NCI-H146 treated with DMSO at 0.1 percent for 48 hours (cell line): ENCODE measurements around the gene RELCH.

Source experiments
- DNase-seq: peaks from one replicate; lab custom pipeline; 2025; ENCODE audit not compliant: unreplicated experiment; lab: John Stamatoyannopoulos, UW

RELCH gene

DNA sequence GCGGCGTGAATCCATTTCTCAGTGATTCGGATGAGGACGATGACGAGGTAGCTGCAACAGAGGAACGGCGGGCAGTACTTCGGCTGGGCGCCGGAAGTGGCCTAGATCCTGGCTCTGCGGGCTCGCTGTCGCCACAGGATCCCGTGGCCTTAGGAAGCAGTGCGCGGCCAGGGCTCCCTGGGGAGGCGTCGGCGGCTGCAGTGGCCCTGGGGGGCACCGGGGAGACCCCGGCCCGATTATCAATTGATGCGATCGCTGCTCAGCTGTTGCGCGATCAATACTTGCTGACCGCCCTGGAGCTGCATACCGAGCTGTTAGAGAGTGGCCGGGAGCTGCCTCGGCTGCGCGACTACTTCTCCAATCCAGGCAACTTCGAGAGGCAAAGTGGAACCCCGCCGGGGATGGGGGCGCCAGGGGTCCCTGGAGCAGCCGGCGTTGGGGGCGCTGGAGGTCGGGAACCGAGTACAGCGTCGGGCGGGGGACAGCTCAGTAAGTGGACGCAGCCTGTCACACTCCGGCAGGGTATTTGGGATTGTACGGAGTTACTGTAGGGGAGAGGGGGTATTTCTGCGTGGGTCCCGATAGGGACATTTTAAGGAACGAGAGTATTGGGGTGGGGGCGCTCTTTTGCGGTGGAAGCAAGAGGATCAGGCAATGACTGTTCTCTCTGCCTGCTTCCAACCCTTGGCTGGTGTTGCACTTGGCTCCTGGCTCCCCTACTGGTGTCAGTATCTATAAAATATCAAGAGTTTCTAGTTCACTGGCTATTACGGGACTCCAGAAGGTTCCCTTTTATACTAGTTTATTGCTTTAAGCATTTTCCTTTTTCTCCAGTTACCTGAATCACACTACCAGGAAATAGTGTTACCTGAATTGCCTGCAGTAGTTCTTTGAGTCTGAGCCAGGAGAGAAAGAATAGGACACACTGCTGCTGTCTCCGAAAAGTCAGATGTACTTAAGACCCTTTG is 772 bp downstream of the RELCH start:
- DNase-seq, result peak; percentile 75

GRCh38 chr18:62189208-62189607 is 2.2 kb downstream of the RELCH start:
- no peak for DNase-seq

- DNase-seq, result no peak
Observed at GRCh38 chr18:62196079-62196478, 9.0 kb downstream of the RELCH start.

DNA sequence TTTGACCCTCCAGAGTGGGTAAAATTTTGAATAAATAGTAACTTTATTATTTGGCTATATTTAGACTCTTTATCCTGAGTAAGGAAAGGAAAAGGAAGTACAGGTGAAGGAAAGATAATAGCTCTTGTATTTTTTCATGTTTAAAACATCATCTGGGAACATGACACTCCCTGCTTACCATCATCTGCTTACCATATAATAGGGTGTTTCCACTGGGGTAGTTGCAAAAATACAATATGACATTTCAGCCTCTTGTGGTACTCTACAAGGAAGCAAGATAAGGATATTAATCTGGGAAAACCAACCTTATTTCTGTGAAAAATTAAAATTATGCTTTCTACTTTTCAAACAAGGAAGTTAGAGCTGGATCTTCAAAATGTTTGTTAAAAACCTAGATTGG is 9.9 kb downstream of the RELCH start:
- DNase-seq, result no peak

DNA sequence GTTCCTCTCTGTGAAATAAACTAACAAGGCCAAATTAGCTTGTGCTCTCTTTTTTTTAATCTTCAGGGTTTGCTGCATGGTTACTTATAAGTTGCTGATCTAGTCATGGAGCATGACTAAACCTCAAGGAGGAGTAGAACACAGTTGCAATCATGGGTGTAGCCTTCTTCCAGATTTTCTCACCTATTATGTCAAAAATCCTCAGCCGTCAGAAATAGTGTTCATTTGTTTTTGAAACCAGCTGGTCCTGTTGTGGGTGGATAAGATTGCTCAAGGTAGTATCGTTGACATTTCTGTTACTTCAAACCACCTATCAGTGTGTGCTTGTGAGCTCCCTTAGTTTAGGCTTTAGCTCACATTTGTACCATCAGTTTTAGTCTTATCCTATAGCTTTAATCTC is 11.2 kb downstream of the RELCH start:
- no peak for DNase-seq

- no peak for DNase-seq
Observed at GRCh38 chr18:62199629-62200028, 12.6 kb downstream of the RELCH start.

- no peak for DNase-seq
Observed at GRCh38 chr18:62200121-62200914, 13.3 kb downstream of the RELCH start.

GRCh38 chr18:62201870-62202269 is 14.8 kb downstream of the RELCH start:
- DNase-seq, result no peak

- no peak for DNase-seq
Observed at GRCh38 chr18:62205824-62206223, 18.8 kb downstream of the RELCH start.

GRCh38 chr18:62206593-62206992 is 19.5 kb downstream of the RELCH start:
- DNase-seq, result no peak

DNA sequence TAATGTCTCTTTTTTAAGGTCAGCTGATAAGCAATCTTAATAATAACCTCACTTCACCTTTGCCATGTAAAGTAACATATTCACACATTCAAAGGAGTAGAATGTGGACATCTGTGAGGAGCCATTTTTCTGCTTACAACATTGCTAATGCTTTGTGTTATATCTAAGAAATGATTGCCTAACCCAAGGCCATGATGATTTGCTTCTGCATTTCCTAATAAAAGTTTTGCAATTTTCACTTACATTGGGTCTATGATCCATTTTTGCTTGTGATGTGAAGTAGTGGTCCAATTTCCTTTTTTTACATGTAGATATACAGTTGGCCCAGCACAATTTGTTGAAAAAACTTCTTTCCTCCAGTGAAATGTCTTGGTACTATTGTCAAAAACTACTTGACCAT is 22.0 kb downstream of the RELCH start:
- no peak for DNase-seq

DNA sequence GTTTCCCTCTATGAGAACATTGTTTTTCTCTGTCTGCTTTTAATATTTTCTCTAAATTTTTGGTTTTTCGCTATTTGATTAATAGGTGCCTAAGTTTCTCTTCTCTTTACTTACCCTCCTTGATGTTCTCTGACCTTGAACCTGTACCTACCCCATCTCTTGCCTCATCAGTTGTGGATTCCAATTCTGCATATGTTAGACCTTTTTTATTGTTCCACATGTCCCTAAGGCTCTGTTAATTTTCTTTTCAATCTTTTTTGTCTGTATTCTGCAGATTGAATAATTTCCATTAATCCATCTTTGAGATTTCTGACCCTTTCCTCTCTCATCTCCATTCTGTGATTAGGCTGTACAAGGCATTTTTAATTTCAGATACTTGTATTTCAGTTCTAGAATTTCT is 23.1 kb downstream of the RELCH start:
- no peak for DNase-seq

DNA sequence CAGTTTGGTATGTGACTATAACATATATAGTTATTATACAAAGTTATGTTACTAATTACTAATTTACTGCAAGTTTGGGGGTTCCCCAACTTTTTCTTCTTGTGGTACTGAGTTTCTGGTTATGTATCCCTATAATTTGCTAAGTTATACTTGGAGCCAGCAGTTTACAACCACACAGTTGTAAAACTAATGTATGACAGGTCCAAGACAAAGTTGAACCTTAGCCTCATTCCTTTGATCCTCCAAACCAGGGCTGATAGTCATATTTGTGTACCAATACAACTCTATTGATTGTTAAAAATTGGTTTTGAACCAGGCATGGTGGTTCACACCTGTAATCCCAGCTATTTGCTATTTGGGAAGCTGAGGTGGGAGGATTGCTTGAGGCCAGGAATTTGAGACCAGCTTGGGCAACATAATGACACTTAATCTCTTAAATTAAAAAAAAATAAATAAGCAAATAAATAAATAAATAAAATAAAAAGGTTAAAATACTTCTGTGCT is 24.3 kb downstream of the RELCH start:
- no peak for DNase-seq

DNA sequence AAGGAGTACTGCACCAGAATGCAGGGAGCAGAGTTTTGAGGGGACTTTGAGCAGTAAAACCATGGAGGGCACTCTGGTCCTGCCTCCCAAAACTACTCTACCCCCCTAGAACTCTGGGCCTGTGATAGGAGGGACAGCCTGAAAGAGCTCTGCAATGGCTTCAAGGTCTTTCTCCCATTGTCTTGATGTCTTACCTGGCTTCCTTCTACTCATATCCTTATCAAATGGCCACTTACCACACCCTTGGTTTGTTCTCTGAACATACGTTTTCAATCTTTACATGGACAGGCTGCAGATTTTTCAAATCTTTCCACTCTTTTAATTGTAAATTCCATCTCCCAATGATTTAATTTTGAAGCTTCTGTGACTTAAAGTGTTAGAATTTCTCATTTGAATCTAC is 27.7 kb downstream of the RELCH start:
- no peak for DNase-seq

- DNase-seq, result no peak
Observed at GRCh38 chr18:62224229-62224628, 37.2 kb downstream of the RELCH start.

DNA sequence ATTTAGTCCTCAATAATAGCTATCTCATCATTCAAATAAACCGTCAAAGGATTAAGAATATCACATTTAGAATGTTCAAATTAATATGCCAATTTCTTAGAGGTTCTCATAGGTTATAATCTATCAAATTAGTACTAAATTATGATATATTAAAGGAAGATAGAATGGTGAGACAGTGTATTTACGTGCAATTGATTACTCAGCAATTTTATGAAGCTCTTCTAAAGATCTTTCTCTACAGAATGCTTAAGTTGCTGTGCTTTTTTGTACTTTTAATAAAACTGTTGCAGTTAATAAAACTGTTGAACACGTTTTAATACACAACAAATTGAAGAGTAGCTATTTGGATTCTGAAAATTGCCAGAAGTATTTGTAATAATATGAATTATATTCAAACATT is 39.0 kb downstream of the RELCH start:
- DNase-seq, result no peak

DNA sequence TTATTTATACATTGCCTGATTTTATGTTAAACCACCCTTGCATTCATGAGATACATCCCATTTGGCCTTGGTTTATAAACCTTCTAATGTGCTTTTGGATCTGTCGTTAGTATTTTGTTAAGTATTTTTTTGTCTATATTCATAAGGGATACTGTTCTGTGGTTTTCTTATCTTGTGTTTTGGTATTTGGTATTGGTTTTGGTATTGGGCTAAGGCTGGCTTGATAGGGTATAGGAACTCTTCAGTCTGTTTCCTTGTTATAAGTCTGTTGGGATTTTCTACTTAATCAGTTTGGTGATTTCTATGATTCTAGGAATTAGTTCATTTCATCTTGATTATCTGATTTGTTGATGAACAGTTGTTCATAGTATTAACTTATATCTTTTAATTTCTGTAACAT is 49.2 kb downstream of the RELCH start:
- no peak for DNase-seq

DNA sequence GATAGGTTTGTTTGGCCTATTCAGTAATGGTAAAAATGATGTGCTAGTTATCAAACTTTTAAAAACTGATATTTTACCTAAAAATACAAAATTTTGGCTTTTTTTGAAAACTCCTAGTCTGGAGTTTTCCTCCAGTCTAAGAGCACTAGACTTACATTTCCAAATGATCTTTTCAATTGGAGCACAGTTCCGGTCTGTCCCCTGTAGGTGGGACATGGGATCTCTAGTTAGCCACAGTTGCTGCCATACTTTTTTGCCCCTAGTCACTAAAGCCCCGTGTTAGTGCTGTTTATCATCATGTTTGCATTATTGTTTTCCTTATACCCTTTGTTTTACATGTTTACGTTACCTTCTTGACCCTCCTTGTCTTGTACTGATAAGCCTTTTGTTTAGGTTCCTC is 52.4 kb downstream of the RELCH start:
- no peak for DNase-seq

DNA sequence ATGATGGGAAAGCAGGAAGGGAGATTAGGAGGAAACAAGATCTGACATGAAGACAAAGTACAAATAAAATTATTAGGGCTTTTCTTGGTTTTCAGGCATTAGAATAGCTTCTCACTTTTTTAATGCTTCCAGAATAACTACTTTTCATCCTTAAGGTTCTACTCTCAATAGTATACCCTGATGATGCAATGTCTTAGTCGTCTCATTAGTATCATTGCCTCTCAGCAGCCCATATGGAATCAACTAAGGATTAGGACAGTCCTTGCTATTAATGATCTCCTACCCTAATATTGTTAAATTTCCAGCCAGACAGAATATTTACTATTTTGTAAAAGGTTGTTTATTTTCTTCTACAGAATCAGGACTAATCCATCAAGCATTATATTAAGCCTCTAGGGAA is 55.9 kb downstream of the RELCH start:
- DNase-seq, result no peak

DNA sequence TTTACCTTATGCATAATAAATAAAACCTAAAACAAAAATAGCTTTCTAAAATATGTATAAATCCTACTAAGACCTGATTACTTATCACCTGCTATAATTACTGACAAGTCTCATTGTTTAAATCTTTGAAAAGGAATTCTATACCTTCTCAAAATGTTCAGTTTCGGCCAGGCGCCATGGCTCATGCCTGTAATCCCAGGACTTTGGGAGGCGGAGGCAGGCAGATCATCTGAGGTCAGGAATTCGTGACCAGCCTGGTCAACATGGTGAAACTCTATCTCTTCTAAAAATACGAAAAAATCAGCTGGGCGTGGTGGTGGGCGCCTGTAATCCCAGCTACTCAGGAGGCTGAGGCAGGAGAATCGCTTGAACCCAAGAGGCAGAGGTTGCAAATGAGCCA is 58.1 kb downstream of the RELCH start:
- no peak for DNase-seq

DNA sequence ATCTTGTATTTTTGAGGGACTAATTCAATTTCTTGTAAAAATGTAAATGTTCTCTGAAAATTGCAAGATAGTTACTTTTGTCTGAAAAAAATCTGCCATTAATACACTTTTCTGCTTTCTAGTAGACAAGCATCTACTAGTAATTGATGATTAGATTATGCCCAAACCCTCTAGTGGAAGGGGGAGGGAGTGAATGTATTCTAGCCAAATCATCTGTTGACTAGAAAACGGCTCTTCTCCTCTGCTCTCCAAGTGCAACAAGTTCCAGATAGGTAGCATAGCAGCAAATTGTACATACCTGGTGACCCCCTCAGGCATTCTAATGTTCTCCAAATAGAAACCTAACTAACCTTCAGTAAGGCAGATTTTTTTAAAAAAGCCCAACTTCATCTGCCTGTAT is 58.6 kb downstream of the RELCH start:
- DNase-seq, result no peak

DNA sequence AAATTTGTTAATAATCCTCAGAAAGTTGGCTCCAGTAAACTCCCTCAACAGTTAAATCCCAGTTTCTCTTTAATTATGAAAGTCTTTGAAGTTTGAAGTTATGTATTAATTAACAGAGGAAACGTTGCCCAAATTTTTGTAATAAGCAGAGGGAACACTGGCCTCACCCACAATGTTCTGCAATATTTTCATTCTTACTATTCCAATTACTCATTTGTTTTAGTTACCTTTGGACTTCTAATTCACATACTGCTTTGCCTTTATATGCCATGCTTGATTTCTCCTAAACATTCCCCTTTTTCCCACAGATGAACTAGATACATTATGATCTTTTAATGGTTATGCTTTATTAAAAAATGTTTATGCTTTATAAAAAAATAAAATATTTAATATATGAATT is 61.3 kb downstream of the RELCH start:
- DNase-seq, result no peak
